ENCODE measurements around the gene TMEM120B.

TMEM120B gene

GRCh38 chr12:121817648-121818043 is 105.1 kb downstream of the TMEM120B start:
- no peak for DNase-seq (ENCODE audit: insufficient read length, low spot score)
- no peak for TF ChIP-seq CTCF (IDR thresholded peaks at IDR 0.05; ENCODE audit: insufficient read depth, missing control alignments)
- no peak for FAIRE-seq

GRCh38 chr12:121819212-121819949 is 106.8 kb downstream of the TMEM120B start:
- no peak for FAIRE-seq

GRCh38 chr12:121820056-121820455 is 107.5 kb downstream of the TMEM120B start:
- no peak for FAIRE-seq
- TF ChIP-seq CTCF (IDR thresholded peaks at IDR 0.05; ENCODE audit: insufficient read depth, missing control alignments), result no peak
- DNase-seq (ENCODE audit: insufficient read length, low spot score), result no peak

More at GRCh38 chr12:121819212-121819949, 106.8 kb downstream of the TMEM120B start:
- TF ChIP-seq CTCF (IDR thresholded peaks at IDR 0.05; ENCODE audit: insufficient read depth, missing control alignments), result no peak
- DNase-seq (ENCODE audit: insufficient read length, low spot score), result no peak

GRCh38 chr12:121822393-121823100 is 110.0 kb downstream of the TMEM120B start:
- FAIRE-seq, result no peak
- TF ChIP-seq CTCF (IDR thresholded peaks at IDR 0.05; ENCODE audit: insufficient read depth, missing control alignments), result no peak
- no peak for DNase-seq (ENCODE audit: insufficient read length, low spot score)

- DNase-seq (ENCODE audit: insufficient read length, low spot score) (no peak), FAIRE-seq (no peak)
- peak; percentile 9 for TF ChIP-seq CTCF (IDR thresholded peaks at IDR 0.05; ENCODE audit: insufficient read depth, missing control alignments)
Observed at GRCh38 chr12:121823101-121823726, 110.7 kb downstream of the TMEM120B start.

GRCh38 chr12:121823727-121824115 is 111.2 kb downstream of the TMEM120B start:
- no peak for FAIRE-seq
- no peak for DNase-seq (ENCODE audit: insufficient read length, low spot score)
- no peak for TF ChIP-seq CTCF (IDR thresholded peaks at IDR 0.05; ENCODE audit: insufficient read depth, missing control alignments)
